ENCODE measurements around the gene SH2D3C. TPM values are rescaled to one million over a fixed set of nuclear protein-coding genes. Genes with fewer than 3 reads are reported as not detected.
A peak's percentile ranks its signal among the peaks of the same experiment; 100 is the strongest.

Gene SH2D3C
- total and polyA plus RNA-seq, 2 donors from 2014 or later, result 13.7 to 27.7 TPM

DNA sequence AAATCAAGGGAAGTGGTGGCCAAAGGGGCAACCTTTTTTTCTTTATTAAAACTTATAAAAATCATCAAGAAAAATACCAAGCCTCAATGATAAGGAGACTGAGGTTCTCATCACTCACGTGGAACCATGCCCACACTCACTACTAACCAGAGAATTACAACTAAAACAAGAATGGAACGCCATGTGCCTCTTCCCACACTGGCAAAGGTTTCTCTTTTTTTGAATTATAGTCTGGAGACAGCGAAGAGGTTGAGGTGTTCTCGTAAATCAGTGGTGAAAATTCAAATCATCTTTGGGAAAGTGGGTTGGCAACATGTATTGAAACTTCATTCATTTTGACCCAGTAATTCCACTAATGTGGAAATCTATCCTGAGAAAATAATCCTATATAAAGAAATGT lies 43.6 kb upstream of the SH2D3C start:
- FAIRE-seq, result no peak

DNA sequence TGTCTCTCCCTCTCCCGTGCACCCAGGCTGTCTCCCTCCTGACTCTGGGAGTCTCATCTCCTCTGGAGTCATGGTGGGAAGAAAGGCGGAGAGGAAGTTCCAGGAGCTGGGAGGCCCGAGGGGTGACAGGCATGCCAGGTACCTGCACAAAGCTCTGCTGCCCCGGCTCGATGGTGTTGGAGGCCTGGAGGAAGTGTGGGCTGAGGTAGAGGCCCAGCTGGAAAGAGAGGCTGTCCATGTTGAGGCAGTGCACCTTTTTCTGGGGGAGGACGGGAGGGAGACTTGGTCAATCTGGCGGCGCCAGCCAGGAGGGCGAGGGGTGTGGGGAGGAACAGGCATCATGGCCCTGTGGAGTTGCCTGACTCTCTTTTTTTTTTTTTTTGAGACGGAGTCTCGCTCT lies 40.1 kb upstream of the SH2D3C start:
- Histone ChIP-seq H3K9ac (ENCODE audit: low read length in 3 of 3) (no peak overlapping the region), H3K27ac (ENCODE audit: low read depth in 2 of 2, low read length in 2 of 2) (no peak overlapping the region), H3K27me3 (ENCODE audit: control insufficient read depth, insufficient read depth, low read length) (no peaks in the 10 kb centered on the region), H3K4me1 (ENCODE audit: control insufficient read depth in 2 of 3, insufficient read depth in 2 of 3, low read depth in 1 of 3, low read length in 3 of 3) (no peaks in the 10 kb centered on the region), H3K4me3 (ENCODE audit: low read length in 3 of 3) (no peak overlapping the region), H3K36me3 (ENCODE audit: control insufficient read depth in 2 of 3, insufficient read depth in 3 of 3, low read length in 3 of 3) (peaks cover 0 to 31% (median 13%) of the 10 kb centered on the region in 3 donors), H3K9me3 (ENCODE audit: control insufficient read depth in 2 of 3, insufficient read depth in 1 of 3, low read length in 3 of 3) (no peaks in the 10 kb centered on the region)
- intact Hi-C loops (cut with DNase I), result no loop called here
- FAIRE-seq (no peak), DNase-seq (peak in 1 of 5 donors; percentile 50)
- TF ChIP-seq, protein P1, sequence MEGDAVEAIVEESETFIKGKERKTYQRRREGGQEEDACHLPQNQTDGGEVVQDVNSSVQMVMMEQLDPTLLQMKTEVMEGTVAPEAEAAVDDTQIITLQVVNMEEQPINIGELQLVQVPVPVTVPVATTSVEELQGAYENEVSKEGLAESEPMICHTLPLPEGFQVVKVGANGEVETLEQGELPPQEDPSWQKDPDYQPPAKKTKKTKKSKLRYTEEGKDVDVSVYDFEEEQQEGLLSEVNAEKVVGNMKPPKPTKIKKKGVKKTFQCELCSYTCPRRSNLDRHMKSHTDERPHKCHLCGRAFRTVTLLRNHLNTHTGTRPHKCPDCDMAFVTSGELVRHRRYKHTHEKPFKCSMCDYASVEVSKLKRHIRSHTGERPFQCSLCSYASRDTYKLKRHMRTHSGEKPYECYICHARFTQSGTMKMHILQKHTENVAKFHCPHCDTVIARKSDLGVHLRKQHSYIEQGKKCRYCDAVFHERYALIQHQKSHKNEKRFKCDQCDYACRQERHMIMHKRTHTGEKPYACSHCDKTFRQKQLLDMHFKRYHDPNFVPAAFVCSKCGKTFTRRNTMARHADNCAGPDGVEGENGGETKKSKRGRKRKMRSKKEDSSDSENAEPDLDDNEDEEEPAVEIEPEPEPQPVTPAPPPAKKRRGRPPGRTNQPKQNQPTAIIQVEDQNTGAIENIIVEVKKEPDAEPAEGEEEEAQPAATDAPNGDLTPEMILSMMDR (IDR thresholded peaks at IDR 0.05; ENCODE audit: borderline replicate concordance, extremely low read depth, insufficient read depth), result no peak

More for the DNA sequence above, 43.6 kb upstream of the SH2D3C start:
- H3K27ac ChIP-seq (ENCODE audit: low read depth in 2 of 2, low read length in 2 of 2), result no peak overlapping the region
- no peak overlapping the region for H3K4me3 ChIP-seq (ENCODE audit: low read length in 3 of 3)
- intact Hi-C loops (cut with DNase I), result no loop called here
- H3K4me1 ChIP-seq (ENCODE audit: control insufficient read depth in 2 of 3, insufficient read depth in 2 of 3, low read depth in 1 of 3, low read length in 3 of 3), result peaks cover 0 to 13% (median 8%) of the 10 kb centered on the region in 3 donors
- DNase-seq, result no peak
- peaks cover 0 to 39% (median 11%) of the 10 kb centered on the region in 3 donors for H3K36me3 ChIP-seq (ENCODE audit: control insufficient read depth in 2 of 3, insufficient read depth in 3 of 3, low read length in 3 of 3)
- H3K9me3 ChIP-seq (ENCODE audit: control insufficient read depth in 2 of 3, insufficient read depth in 1 of 3, low read length in 3 of 3), result no peaks in the 10 kb centered on the region
- no peak overlapping the region for H3K9ac ChIP-seq (ENCODE audit: low read length in 3 of 3)
- no peaks in the 10 kb centered on the region for H3K27me3 ChIP-seq (ENCODE audit: control insufficient read depth, insufficient read depth, low read length)
- TF ChIP-seq, protein P1 (IDR thresholded peaks at IDR 0.05; ENCODE audit: borderline replicate concordance, extremely low read depth, insufficient read depth), result no peak

DNA sequence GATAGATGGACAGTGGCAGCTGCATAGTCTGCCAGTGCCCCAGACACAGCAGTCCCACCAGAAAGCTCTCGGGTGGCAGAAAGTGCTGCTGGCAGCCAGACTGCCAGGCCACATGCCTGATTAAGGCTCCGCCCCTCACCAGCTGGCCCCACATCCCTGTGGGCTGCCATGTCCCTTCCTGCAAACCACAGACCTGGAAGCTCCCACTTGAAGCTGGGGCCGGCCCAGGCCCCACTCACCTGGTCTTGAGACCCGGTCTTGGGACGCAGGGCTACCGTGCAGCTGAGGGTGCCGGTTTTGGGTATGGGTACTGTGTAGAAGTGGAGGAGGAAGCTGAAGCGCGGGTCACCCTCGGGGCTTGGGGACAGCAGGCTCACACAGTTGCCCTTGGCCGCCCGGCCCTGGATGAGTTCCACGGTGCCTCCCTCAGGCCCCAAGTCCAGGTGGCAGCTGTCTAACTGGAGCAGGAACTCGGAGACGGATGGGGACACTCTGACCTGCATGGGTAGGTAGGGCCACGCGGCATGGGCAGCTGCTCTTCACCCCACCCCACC lies 39.5 kb upstream of the SH2D3C start:
- Histone ChIP-seq H3K4me1 (ENCODE audit: control insufficient read depth in 2 of 3, insufficient read depth in 2 of 3, low read depth in 1 of 3, low read length in 3 of 3) (no peaks in the 10 kb centered on the region), H3K9me3 (ENCODE audit: control insufficient read depth in 2 of 3, insufficient read depth in 1 of 3, low read length in 3 of 3) (no peaks in the 10 kb centered on the region), H3K9ac (ENCODE audit: low read length in 3 of 3) (no peak overlapping the region), H3K27ac (ENCODE audit: low read depth in 2 of 2, low read length in 2 of 2) (no peak overlapping the region), H3K27me3 (ENCODE audit: control insufficient read depth, insufficient read depth, low read length) (no peaks in the 10 kb centered on the region), H3K36me3 (ENCODE audit: control insufficient read depth in 2 of 3, insufficient read depth in 3 of 3, low read length in 3 of 3) (peaks cover 0 to 38% (median 14%) of the 10 kb centered on the region in 3 donors), H3K4me3 (ENCODE audit: low read length in 3 of 3) (no peak overlapping the region)
- peak in 2 of 5 donors; percentile 29 to 56 for DNase-seq
- TF ChIP-seq, protein P1 (IDR thresholded peaks at IDR 0.05; ENCODE audit: borderline replicate concordance, extremely low read depth, insufficient read depth), result no peak
- intact Hi-C loops (cut with DNase I), result no loop called here
- no peak for FAIRE-seq

DNA sequence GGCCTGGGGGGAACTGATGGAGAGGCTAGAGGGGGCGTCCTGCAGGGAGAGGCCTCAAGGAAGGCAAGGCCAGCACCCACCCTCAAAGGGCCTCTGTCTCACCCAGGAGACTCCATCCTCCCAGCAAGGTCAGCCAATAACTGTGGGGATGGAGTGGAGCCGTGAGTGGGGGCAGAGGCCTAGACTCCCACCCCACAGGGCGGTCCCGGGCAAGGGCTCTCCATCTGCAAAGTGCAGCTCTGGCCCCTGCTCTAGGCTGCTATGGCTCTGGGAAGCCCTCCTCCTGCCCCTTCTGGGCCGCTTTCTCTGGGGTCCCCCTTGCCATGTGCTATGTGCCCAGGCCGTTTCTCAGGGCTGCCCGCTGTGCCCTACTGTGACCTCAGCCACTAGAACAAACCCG lies 38.3 kb upstream of the SH2D3C start:
- H3K36me3 ChIP-seq (ENCODE audit: control insufficient read depth in 2 of 3, insufficient read depth in 3 of 3, low read length in 3 of 3), result peaks cover 2 to 41% (median 16%) of the 10 kb centered on the region in 3 donors
- H3K4me1 ChIP-seq (ENCODE audit: control insufficient read depth in 2 of 3, insufficient read depth in 2 of 3, low read depth in 1 of 3, low read length in 3 of 3), result no peaks in the 10 kb centered on the region
- H3K9me3 ChIP-seq (ENCODE audit: control insufficient read depth in 2 of 3, insufficient read depth in 1 of 3, low read length in 3 of 3), result no peaks in the 10 kb centered on the region
- H3K9ac ChIP-seq (ENCODE audit: low read length in 3 of 3), result no peak overlapping the region
- intact Hi-C loops (cut with DNase I), result no loop called here
- H3K4me3 ChIP-seq (ENCODE audit: low read length in 3 of 3), result no peak overlapping the region
- FAIRE-seq (no peak), DNase-seq (peak in 1 of 5 donors; percentile 34)
- H3K27me3 ChIP-seq (ENCODE audit: control insufficient read depth, insufficient read depth, low read length), result no peaks in the 10 kb centered on the region
- H3K27ac ChIP-seq (ENCODE audit: low read depth in 2 of 2, low read length in 2 of 2), result no peak overlapping the region
- TF ChIP-seq, protein P1 (IDR thresholded peaks at IDR 0.05; ENCODE audit: borderline replicate concordance, extremely low read depth, insufficient read depth), result no peak
